Mesendoderm (in vitro differentiated cells): ENCODE results near the gene BPIFA3.

Source experiments
- DNase-seq: peaks from one replicate; pipeline ENCODE4 v3.0.0; 2013
- H2AK5ac ChIP-seq: 2 replicates; pipeline ENCODE4 v1.6.1; 2013; ENCODE audit warnings: low read length, inconsistent platforms
- H2BK120ac ChIP-seq: 2 replicates; pipeline ENCODE4 v1.6.1; 2013; ENCODE audit warnings: low read depth, mild to moderate bottlenecking, low read length, moderate library complexity, mixed read lengths
- H2BK15ac ChIP-seq: replicated peaks from 2 replicates; pipeline ENCODE4 v1.6.1; 2013; ENCODE audit warnings: low read depth, mild to moderate bottlenecking, moderate library complexity
- H2BK5ac ChIP-seq: 2 replicates; pipeline ENCODE4 v1.6.1; 2013; ENCODE audit warnings: low read length, inconsistent platforms
- H3K18ac ChIP-seq: 2 replicates; pipeline ENCODE4 v1.6.1; 2013; ENCODE audit warnings: mild to moderate bottlenecking, low read length, mixed read lengths
- H3K23ac ChIP-seq: one replicate; pipeline ENCODE4 v1.6.1; 2013; ENCODE audit warnings: low read length
- H3K27ac ChIP-seq: 2 replicates; pipeline ENCODE4 v1.5.1; 2013; ENCODE audit warnings: low read depth, mild to moderate bottlenecking, inconsistent platforms, low read length, moderate library complexity
- H3K27me3 ChIP-seq: 2 replicates; pipeline ENCODE4 v1.6.1; 2013; ENCODE audit warnings: low read length, control low read depth, mild to moderate bottlenecking, inconsistent platforms; ENCODE audit not compliant: insufficient read depth, poor library complexity
- H3K36me3 ChIP-seq: 2 replicates; pipeline ENCODE4 v1.6.1; 2013; ENCODE audit warnings: low read length, inconsistent platforms; ENCODE audit not compliant: control insufficient read depth, insufficient read depth
- H3K4ac ChIP-seq: one replicate; pipeline ENCODE4 v1.6.1; 2013; ENCODE audit warnings: low read depth, mild to moderate bottlenecking, low read length, moderate library complexity
- H3K4me1 ChIP-seq: 2 replicates; pipeline ENCODE4 v1.6.1; 2013; ENCODE audit warnings: low read depth, low read length, inconsistent platforms; ENCODE audit not compliant: control insufficient read depth
- H3K4me2 ChIP-seq: 2 replicates; pipeline ENCODE4 v1.6.1; 2013; ENCODE audit warnings: low read length
- H3K4me3 ChIP-seq: 2 replicates; pipeline ENCODE4 v1.5.1; 2013; ENCODE audit warnings: mild to moderate bottlenecking, low read length
- H3K56ac ChIP-seq: one replicate; pipeline ENCODE4 v1.6.1; 2013; ENCODE audit warnings: low read length
- H3K79me1 ChIP-seq: 2 replicates; pipeline ENCODE4 v1.6.1; 2013; ENCODE audit warnings: low read length, inconsistent platforms
- H3K79me2 ChIP-seq: 2 replicates; pipeline ENCODE4 v1.6.1; 2013; ENCODE audit warnings: mild to moderate bottlenecking, low read length; ENCODE audit not compliant: control insufficient read depth, insufficient read depth
- H3K9ac ChIP-seq: 2 replicates; pipeline ENCODE4 v1.6.1; 2013; ENCODE audit warnings: low read length, inconsistent platforms
- H4K5ac ChIP-seq: one replicate; pipeline ENCODE4 v1.6.1; 2013; ENCODE audit warnings: low read length
- H4K8ac ChIP-seq: one replicate; pipeline ENCODE4 v1.6.1; 2013; ENCODE audit warnings: low read depth, mild to moderate bottlenecking, control low read depth, low read length, moderate library complexity
- WGBS: extraction: QIAGEN DNeasy Blood & Tissue Kit; methylation state at CpG from one replicate; pipeline ENCODE4 v1.1.7; 2013; ENCODE audit warnings: low lambda C conversion rate, missing lambda C conversion rate; ENCODE audit not compliant: insufficient coverage; ENCODE audit errors: extremely low coverage; 5-methylcytosine and 5-hydroxymethylcytosine counted together

BPIFA3 gene

GRCh38 chr20:33236351-33236750 lies 19.2 kb downstream of the BPIFA3 start:
- no peaks in the 10 kb centered on the region for H3K36me3 ChIP-seq
- no peak overlapping the region for H2BK5ac ChIP-seq
- no peak overlapping the region for H2AK5ac ChIP-seq
- DNase-seq, result no peak
- WGBS, result no CpG with 5 or more reads among the region's 1 CpG
- H3K23ac ChIP-seq, result no peak overlapping the region
- no peak overlapping the region for H3K9ac ChIP-seq
- H3K4me1 ChIP-seq, result no peaks in the 10 kb centered on the region
- no peak overlapping the region for H3K27ac ChIP-seq
- no peak overlapping the region for H3K18ac ChIP-seq
- no peak overlapping the region for H2BK120ac ChIP-seq
- H3K79me2 ChIP-seq, result no peaks in the 10 kb centered on the region
- no peak overlapping the region for H3K4me3 ChIP-seq
- H4K8ac ChIP-seq, result no peak overlapping the region
- no peak overlapping the region for H3K56ac ChIP-seq
- no peaks in the 10 kb centered on the region for H3K79me1 ChIP-seq
- no peak overlapping the region for H2BK15ac ChIP-seq
- H3K4me2 ChIP-seq, result no peak overlapping the region
- H3K4ac ChIP-seq, result no peak overlapping the region
- H4K5ac ChIP-seq, result no peak overlapping the region
- H3K27me3 ChIP-seq, result no peaks in the 10 kb centered on the region

- no peak overlapping the region for H3K9ac ChIP-seq
- no peaks in the 10 kb centered on the region for H3K4me1 ChIP-seq
- no peaks in the 10 kb centered on the region for H3K79me2 ChIP-seq
Measured at GRCh38 chr20:33237989-33238388, 20.8 kb downstream of the BPIFA3 start.

GRCh38 chr20:33239418-33239817 lies 22.3 kb downstream of the BPIFA3 start:
- no peak overlapping the region for H2BK120ac ChIP-seq
- H2BK5ac ChIP-seq, result no peak overlapping the region
- H3K4me2 ChIP-seq, result no peak overlapping the region
- H4K8ac ChIP-seq, result no peak overlapping the region
- no peak overlapping the region for H3K4me3 ChIP-seq
- WGBS, result no CpG with 5 or more reads among the region's 1 CpG
- no peak overlapping the region for H3K4ac ChIP-seq
- no peak for DNase-seq
- no peaks in the 10 kb centered on the region for H3K79me2 ChIP-seq
- no peak overlapping the region for H4K5ac ChIP-seq
- no peaks in the 10 kb centered on the region for H3K79me1 ChIP-seq
- no peaks in the 10 kb centered on the region for H3K36me3 ChIP-seq
- H3K9ac ChIP-seq, result no peak overlapping the region
- no peak overlapping the region for H2AK5ac ChIP-seq
- H3K27me3 ChIP-seq, result no peaks in the 10 kb centered on the region
- H3K56ac ChIP-seq, result no peak overlapping the region
- H3K18ac ChIP-seq, result no peak overlapping the region
- no peaks in the 10 kb centered on the region for H3K4me1 ChIP-seq
- no peak overlapping the region for H2BK15ac ChIP-seq
- no peak overlapping the region for H3K27ac ChIP-seq
- no peak overlapping the region for H3K23ac ChIP-seq

More at GRCh38 chr20:33237989-33238388, 20.8 kb downstream of the BPIFA3 start:
- Histone ChIP-seq H2BK120ac (no peak overlapping the region), H3K4ac (no peak overlapping the region), H3K79me1 (no peaks in the 10 kb centered on the region), H2BK5ac (no peak overlapping the region), H3K27me3 (no peaks in the 10 kb centered on the region), H4K5ac (no peak overlapping the region), H3K23ac (no peak overlapping the region), H3K27ac (no peak overlapping the region), H3K36me3 (no peaks in the 10 kb centered on the region), H2BK15ac (no peak overlapping the region), H4K8ac (no peak overlapping the region), H2AK5ac (no peak overlapping the region), H3K4me2 (no peak overlapping the region), H3K56ac (no peak overlapping the region), H3K4me3 (no peak overlapping the region), H3K18ac (no peak overlapping the region)
- no peak for DNase-seq
- WGBS, result no CpG with 5 or more reads among the region's 6 CpGs

- Histone ChIP-seq H3K4me3 (no peak overlapping the region), H2BK15ac (no peak overlapping the region), H3K9ac (no peak overlapping the region), H3K79me2 (no peaks in the 10 kb centered on the region), H2BK120ac (no peak overlapping the region), H3K36me3 (no peaks in the 10 kb centered on the region), H3K4me1 (no peaks in the 10 kb centered on the region), H3K18ac (no peak overlapping the region), H4K8ac (no peak overlapping the region), H3K56ac (no peak overlapping the region), H2BK5ac (no peak overlapping the region), H3K4ac (no peak overlapping the region), H3K23ac (no peak overlapping the region), H3K27ac (no peak overlapping the region), H2AK5ac (no peak overlapping the region), H3K4me2 (no peak overlapping the region), H4K5ac (no peak overlapping the region), H3K27me3 (no peaks in the 10 kb centered on the region), H3K79me1 (no peaks in the 10 kb centered on the region)
- WGBS, result 100% methylated on average over 1 of the region's 4 CpGs
- no peak for DNase-seq
Measured at GRCh38 chr20:33239979-33240736, 23.0 kb downstream of the BPIFA3 start.

- no peak overlapping the region for H3K18ac ChIP-seq
- no peak overlapping the region for H3K27ac ChIP-seq
- no peak overlapping the region for H2BK120ac ChIP-seq
- no peak overlapping the region for H3K9ac ChIP-seq
- WGBS, result no CpG with 5 or more reads among the region's 5 CpGs
- H3K27me3 ChIP-seq, result no peaks in the 10 kb centered on the region
- DNase-seq, result no peak
- no peak overlapping the region for H4K5ac ChIP-seq
- H3K4me1 ChIP-seq, result no peaks in the 10 kb centered on the region
- no peak overlapping the region for H3K4me3 ChIP-seq
- H3K4ac ChIP-seq, result no peak overlapping the region
- no peak overlapping the region for H2BK5ac ChIP-seq
- no peak overlapping the region for H2AK5ac ChIP-seq
- H4K8ac ChIP-seq, result no peak overlapping the region
- no peak overlapping the region for H3K56ac ChIP-seq
- H3K4me2 ChIP-seq, result no peak overlapping the region
- H3K79me1 ChIP-seq, result no peaks in the 10 kb centered on the region
- H3K79me2 ChIP-seq, result no peaks in the 10 kb centered on the region
- no peaks in the 10 kb centered on the region for H3K36me3 ChIP-seq
- H2BK15ac ChIP-seq, result no peak overlapping the region
- no peak overlapping the region for H3K23ac ChIP-seq
Measured at GRCh38 chr20:33240923-33241322, 23.8 kb downstream of the BPIFA3 start.
